Central memory CD8-positive, alpha-beta T cell (primary cell): ENCODE data around the gene IL17RB.

Experiments used
- ATAC-seq: fragments of 150-1000 bp; cut with Tn5 transposase; replicated peaks from 2 replicates; pipeline ENCODE4 v1.10.0; 2022; ENCODE audit warnings: mild to moderate bottlenecking, moderate FRiP score, moderate number of reproducible peaks; ENCODE audit not compliant: poor library complexity, severe bottlenecking; ENCODE audit errors: extremely low read depth
- DNase-seq, 2 donors: peaks; one replicate each; pipeline ENCODE4 v3.0.0; 2021; ENCODE audit warnings: low spot score in 2 of 2
- H3K27ac Mint-ChIP-seq: one replicate; pipeline ENCODE4 v1.8.0; 2022; ENCODE audit warnings: low read depth, mild to moderate bottlenecking, moderate library complexity, mixed read lengths
- H3K27me3 Mint-ChIP-seq: one replicate; pipeline ENCODE4 v1.8.0; 2022; ENCODE audit warnings: mixed read lengths
- H3K36me3 Mint-ChIP-seq: one replicate; pipeline ENCODE4 v1.8.0; 2022; ENCODE audit warnings: mild to moderate bottlenecking, moderate library complexity, mixed read lengths; ENCODE audit not compliant: insufficient read depth
- H3K4me1 Mint-ChIP-seq: one replicate; pipeline ENCODE4 v1.8.0; 2022; ENCODE audit warnings: mixed read lengths
- H3K4me3 Mint-ChIP-seq: one replicate; pipeline ENCODE4 v1.8.0; 2022; ENCODE audit warnings: mild to moderate bottlenecking, moderate library complexity, mixed read lengths
- H3K9me3 Mint-ChIP-seq: one replicate; pipeline ENCODE4 v1.8.0; 2022; ENCODE audit warnings: mixed read lengths

IL17RB gene

DNA sequence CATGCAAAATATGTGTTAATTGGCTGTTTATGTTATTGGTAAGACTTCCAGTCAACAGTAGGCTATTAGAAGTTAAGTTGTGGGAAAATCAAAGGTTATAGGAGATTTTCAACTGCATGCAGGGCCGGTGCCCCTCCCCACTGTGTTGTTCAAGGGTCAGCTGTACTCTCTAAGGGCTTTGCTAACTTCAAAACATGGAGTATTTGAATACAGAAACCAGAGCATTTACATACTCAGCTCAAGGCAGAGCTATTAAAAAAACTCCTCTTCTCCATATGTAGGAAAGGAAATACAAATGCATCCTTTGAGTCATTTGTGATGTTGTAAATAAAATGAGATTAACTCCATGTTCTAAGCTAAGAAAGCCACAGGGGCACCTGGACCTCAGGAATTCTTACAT, 16.8 kb downstream of the IL17RB start:
- H3K36me3 Mint-ChIP-seq: peaks cover 22% of the 10 kb centered on the region
- H3K27ac Mint-ChIP-seq: no peak overlapping the region
- ATAC-seq (no peak), DNase-seq (no peak)
- no peaks in the 10 kb centered on the region for H3K27me3 Mint-ChIP-seq
- no peak overlapping the region for H3K4me3 Mint-ChIP-seq
- peaks cover 4% of the 10 kb centered on the region for H3K4me1 Mint-ChIP-seq
- H3K9me3 Mint-ChIP-seq: no peaks in the 10 kb centered on the region

DNA sequence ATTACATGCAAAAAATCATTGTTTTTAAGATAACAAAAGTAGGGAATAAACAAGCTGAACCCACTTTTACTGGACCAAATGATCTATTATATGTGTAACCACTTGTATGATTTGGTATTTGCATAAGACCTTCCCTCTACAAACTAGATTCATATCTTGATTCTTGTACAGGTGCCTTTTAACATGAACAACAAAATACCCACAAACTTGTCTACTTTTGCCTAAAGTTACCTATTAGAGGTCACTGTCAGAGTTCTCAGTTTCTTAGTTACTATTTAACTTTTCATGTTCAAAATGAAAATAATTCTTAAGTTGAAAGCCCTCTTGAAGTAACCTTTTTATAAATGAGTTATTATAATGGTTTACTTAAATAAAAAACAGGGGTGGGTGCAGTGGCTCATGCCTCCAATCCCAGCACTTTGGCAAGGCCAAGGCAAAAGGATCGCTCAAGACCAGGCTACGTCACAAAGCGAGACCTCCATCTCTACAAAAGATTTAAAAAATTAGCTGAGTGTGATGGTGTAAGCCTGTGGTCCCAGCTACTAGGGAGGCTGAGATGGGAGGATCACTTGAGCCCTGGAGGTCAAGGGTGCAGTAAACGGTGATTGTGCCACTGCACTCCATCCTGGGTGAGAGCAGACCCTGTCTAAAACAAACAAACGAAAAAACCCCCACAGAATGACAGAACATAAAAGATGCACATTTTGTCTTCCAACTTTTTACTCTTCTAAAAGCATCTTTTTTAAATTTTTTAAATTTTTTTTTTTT, 19.5 kb downstream of the IL17RB start:
- Mint-ChIP-seq H3K4me3 (no peak overlapping the region), H3K36me3 (peaks cover 34% of the 10 kb centered on the region), H3K27ac (no peak overlapping the region)

DNA sequence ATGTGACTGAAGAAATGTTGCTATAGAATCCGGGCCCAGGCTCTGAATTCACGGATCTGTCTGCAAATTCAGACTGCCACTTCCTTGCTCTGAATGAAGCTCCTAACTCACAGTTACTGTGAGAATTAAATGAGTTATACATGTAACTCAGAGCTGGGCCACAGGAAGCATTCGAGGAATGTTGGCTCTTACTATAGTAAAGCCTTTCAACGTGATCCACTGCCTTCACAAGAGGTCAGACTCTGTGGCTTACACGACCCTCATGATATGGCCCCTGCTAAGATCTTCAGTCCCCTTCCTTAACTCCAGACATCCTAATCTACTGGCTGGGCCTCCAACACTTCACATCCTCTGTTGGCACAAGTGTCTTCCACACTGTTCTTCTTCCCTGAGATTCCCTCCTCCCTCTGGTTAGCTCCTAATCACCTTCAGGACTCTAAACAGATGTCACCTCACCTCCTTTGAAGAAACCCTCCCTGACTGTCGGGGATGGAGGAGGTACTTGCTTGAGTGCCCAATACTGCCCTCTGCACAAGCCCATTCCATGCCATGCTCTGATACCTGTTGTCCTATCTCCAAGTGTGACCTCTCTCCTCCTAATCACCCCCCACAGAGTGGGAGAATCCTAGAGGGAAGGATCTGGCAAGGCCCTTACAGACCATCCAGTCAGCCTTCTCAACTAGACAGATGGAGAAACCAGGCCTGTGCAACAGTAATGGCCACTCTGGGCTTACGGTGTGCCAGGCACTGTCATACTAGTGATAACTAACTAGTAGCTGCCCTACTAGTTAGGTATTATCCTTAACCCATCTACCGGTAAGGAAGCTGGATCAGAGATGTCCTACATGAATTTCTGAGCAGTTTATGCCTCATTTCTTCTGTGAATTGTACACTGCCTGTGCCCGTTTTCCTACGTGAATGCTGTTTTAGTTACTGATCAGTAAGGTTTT, 34.3 kb downstream of the IL17RB start:
- Mint-ChIP-seq H3K27ac (peak overlapping the region; percentile 96), H3K4me1 (peaks cover 31% of the 10 kb centered on the region), H3K36me3 (peaks cover 56% of the 10 kb centered on the region), H3K4me3 (peak overlapping the region; percentile 90), H3K27me3 (no peaks in the 10 kb centered on the region), H3K9me3 (no peaks in the 10 kb centered on the region)
- ATAC-seq: no peak
- no peak for DNase-seq

More for the DNA sequence above, 19.5 kb downstream of the IL17RB start:
- Mint-ChIP-seq H3K9me3 (no peaks in the 10 kb centered on the region), H3K27me3 (no peaks in the 10 kb centered on the region), H3K4me1 (peaks cover 16% of the 10 kb centered on the region)
- ATAC-seq: no peak
- DNase-seq: no peak

DNA sequence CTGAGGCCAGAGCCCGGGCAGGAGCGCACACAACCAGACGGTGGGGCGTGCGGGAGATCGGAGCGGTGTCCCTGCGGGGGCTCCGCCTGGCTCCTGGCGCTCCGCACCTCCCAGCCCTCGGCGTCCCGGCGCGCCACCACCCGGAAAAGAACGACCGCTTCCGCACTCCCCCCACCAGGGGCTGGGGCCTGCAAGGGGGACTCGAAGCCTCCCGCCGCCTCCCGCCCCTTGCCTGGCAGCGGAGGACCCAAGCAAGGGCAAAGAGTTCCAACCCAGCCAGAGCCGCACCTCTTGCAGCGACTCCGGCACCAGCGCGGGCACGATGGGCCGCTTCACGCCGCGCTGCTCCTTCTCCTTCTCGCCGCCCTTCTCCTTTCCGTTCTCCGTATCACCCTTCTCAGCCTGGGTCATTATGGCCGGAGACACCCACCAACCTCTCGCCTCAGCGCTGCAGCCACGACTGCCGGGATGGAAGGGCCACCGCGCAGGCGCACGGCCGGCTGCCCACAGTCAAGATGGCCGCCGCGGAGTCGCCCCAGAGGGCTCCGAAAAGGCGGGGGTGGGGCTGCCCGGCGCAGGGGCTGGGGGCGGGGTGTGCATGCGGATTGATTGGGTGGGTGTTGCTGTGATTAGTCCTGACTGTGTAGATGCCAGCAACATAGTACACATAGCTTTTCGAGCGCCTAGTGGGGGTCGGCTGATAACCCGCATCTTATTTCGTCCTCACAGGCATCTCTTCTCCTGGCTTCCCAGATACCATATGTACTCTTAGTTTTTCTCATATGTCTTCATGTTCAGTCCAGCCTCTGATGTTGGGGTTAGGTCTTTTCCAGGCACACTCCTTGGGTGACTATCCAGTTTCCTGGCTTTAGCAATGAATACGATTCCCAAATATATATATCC, 35.6 kb downstream of the IL17RB start, which contains the start of gene ACTR8:
Gene ACTR8 (minus strand): TSS at position 462 of the 903 bp plus-strand sequence. CDS start 51 bp downstream, at position 411.
- peak within 1 kb of the TSS; percentile 90 for H3K4me3 Mint-ChIP-seq
- peak; percentile 83 for ATAC-seq
- peak within 1 kb of the TSS; percentile 96 for H3K27ac Mint-ChIP-seq
- H3K9me3 Mint-ChIP-seq: no peaks in the 10 kb centered on the region
- peaks cover 31% of the 10 kb centered on the region for H3K4me1 Mint-ChIP-seq
- H3K36me3 Mint-ChIP-seq: peaks cover 51% of the 10 kb centered on the region
- peak; percentile 73 to 81 for DNase-seq
- no peaks in the 10 kb centered on the region for H3K27me3 Mint-ChIP-seq

DNA sequence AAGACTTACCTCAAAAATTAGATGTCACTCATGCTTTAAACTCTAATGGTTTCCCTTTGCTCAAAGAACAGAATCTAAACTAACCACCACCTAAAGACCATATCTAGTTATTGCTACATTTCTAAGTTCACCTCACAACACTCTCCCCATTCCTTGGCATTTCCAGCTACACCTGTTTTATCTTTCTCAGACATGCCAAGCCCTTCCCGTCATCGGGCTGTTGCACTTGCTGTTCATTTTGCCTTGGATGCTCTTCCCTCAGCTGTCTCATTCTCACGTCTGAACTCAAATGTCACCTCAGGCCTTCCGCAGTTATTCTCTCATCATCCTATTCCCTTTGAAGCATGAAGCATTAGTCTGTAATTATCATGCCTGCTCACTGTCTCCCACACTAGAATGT, 36.6 kb downstream of the IL17RB start:
- H3K27me3 Mint-ChIP-seq: no peaks in the 10 kb centered on the region
- H3K4me3 Mint-ChIP-seq: peak overlapping the region; percentile 90
- peak overlapping the region; percentile 96 for H3K27ac Mint-ChIP-seq
- H3K36me3 Mint-ChIP-seq: peaks cover 45% of the 10 kb centered on the region
- H3K9me3 Mint-ChIP-seq: no peaks in the 10 kb centered on the region
- H3K4me1 Mint-ChIP-seq: peaks cover 37% of the 10 kb centered on the region
- no peak for ATAC-seq
- DNase-seq: no peak

DNA sequence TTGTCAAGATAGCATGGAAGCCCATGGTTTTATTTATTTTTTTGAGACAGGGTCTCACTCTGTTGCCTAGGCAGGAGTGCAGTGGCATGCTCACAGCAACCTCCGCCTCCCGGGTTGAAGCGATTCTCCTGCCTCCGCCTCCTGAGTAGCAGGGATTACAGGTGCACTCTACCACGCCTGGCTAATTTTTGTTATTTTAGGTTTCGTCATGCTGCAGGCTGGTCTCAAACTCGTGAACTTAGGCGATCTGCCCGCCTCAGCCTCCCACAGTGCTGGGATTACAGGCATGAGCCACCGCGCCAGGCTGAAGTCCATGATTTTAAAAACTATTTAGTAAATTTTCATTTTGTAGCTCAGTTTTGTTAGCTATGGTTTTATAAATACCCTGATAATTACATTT, 38.3 kb downstream of the IL17RB start:
- Mint-ChIP-seq H3K27ac (no peak overlapping the region), H3K27me3 (no peaks in the 10 kb centered on the region), H3K36me3 (peaks cover 42% of the 10 kb centered on the region), H3K9me3 (no peaks in the 10 kb centered on the region), H3K4me3 (no peak overlapping the region), H3K4me1 (peaks cover 48% of the 10 kb centered on the region)
- ATAC-seq (no peak), DNase-seq (no peak)

DNA sequence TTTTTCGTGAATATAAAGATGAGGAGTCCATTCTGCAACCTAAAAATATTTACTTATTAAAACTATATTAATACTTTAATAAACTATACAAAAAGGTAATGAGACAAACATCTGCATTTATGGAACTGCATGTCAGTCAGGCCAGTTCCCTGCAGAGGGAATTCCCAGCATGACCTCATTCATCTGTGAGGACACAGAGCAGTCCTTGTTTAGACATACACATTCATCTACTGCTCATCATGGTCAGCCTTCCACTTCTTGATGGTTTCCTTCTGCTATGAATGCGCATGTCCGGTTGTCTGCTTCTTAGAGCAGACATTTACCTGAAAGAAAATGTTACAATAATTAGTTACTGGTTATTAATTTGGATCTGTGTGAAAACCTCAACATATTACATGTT, 38.9 kb downstream of the IL17RB start:
- H3K36me3 Mint-ChIP-seq: peaks cover 36% of the 10 kb centered on the region
- H3K27me3 Mint-ChIP-seq: no peaks in the 10 kb centered on the region
- H3K4me1 Mint-ChIP-seq: peaks cover 49% of the 10 kb centered on the region
- no peak overlapping the region for H3K4me3 Mint-ChIP-seq
- H3K9me3 Mint-ChIP-seq: no peaks in the 10 kb centered on the region
- H3K27ac Mint-ChIP-seq: no peak overlapping the region
- DNase-seq: no peak
- no peak for ATAC-seq

DNA sequence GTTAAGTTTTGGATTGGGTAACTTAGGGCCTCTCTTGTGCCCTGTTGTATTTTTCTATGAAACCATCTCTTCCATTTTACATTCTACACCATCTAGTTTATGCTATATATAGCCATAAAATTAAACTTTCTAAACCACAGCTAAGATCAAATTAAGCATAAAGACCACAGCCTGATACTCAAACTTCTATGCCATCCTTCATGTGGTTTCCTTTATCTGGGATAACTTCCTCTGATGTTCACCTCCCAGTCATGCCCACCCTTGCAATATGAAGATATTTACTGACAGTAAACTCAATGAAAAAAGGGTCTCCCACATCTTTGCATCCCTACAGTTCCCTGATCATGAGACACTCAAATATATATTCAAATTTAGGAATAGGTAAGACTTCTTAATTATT, 41.1 kb downstream of the IL17RB start:
- Mint-ChIP-seq H3K4me3 (peak overlapping the region; percentile 29), H3K36me3 (peaks cover 43% of the 10 kb centered on the region), H3K4me1 (peaks cover 47% of the 10 kb centered on the region), H3K9me3 (no peaks in the 10 kb centered on the region), H3K27ac (no peak overlapping the region), H3K27me3 (no peaks in the 10 kb centered on the region)
- no peak for DNase-seq
- no peak for ATAC-seq

DNA sequence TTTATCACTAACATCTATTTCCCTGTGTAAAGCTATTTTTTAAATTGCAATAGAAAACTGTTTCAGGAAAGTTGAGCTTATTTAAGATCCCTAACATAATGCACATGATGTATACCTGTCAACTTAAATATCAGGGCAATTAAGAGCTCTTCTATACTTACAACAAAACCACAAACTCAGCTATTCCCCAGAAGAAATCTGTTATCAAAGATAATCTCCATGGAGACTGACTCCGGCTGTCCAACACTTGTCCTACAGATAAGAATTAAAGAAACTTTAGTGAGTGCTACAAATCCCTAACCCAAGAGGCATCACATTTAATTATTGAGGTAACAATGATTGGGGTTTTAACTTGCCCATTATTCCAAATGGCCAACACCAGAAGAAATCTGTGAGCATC, 41.9 kb downstream of the IL17RB start:
- peaks cover 50% of the 10 kb centered on the region for H3K4me1 Mint-ChIP-seq
- no peaks in the 10 kb centered on the region for H3K9me3 Mint-ChIP-seq
- H3K27ac Mint-ChIP-seq: no peak overlapping the region
- no peak overlapping the region for H3K4me3 Mint-ChIP-seq
- no peaks in the 10 kb centered on the region for H3K27me3 Mint-ChIP-seq
- ATAC-seq (no peak), DNase-seq (no peak)
- H3K36me3 Mint-ChIP-seq: peaks cover 40% of the 10 kb centered on the region

DNA sequence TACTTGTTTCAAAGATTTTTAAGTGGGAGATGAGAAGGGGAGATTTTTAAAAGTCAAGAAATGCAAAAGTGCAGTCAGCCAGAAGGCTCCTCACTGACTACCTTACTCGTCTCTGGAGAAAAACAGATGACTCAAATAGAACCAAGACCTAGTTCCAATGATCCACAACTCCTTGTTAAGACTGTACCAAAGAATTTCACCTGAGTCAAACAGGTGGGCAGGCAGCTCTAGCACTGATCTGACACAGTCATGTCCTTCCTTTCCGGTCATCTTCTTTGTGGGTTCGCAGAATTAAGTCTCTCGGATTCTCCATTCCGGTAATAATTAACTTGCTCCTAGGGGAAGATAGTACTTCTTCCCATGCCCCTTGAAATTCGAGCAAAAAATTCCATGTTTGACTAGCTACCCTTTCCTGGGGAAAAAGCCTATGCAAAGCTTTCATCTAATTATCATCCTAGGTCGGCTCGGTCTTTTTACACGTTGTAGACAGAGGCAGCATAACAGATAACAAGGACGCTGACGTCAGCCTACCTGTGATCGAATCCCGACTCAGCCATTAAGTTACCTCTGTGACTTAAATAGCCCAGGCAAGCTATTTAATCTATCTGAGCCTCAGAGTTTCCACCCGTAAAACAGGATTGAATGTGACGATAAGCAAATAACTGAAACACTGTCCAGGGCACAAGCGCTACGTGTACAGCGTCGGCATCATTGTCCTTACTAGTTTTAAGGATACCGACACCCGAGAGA, 44.5 kb downstream of the IL17RB start:
- peak overlapping the region; percentile 100 for H3K27ac Mint-ChIP-seq
- H3K4me3 Mint-ChIP-seq: peak overlapping the region; percentile 93
- H3K36me3 Mint-ChIP-seq: peaks cover 34% of the 10 kb centered on the region
- ATAC-seq (peak; percentile 64), DNase-seq (peak in 1 of 2 donors; percentile 61)
- peaks cover 51% of the 10 kb centered on the region for H3K4me1 Mint-ChIP-seq
- H3K9me3 Mint-ChIP-seq: no peaks in the 10 kb centered on the region
- H3K27me3 Mint-ChIP-seq: no peaks in the 10 kb centered on the region

DNA sequence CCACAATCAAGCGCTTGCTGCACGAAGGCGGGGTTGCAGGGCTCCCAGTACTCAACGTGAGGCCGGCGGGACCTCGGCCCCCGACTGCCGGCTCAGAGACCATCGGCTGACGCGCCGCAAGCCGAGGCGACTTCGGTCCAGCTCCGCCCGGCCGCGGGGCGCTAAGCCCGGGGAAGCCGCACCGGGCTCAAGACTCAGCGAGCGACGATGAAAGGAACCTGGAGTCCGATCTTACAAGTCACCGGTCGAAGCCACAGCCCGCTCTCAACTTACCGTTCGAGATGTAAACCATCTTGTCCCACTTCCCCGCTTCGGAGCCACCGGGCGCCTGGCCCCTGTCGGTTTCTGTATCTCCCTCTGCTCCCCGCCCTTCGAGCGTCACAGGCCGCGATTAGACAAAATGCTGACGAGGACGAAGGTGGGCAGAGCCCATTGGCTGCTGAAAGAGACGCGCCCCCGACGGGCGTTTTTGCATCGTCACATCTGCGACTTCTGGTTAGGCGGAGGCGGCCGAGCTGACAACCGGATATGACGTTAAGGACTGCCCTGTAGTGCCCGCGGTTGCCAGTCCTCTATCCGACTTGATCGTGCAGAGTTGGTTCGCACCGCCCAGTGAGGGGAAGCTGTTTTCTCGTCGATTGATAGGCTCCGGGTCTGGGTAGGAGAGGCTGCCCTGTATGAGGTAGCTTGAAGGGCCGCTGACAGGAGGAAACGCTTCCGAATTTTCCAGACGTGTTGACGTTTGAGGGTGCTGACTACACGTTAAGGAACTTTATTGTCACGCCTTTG, 45.3 kb downstream of the IL17RB start, which contains the start of gene SELENOK:
Gene SELENOK (minus strand): TSS at position 363 of the 789 bp plus-strand sequence.
- Mint-ChIP-seq H3K36me3 (peaks cover 30% of the 10 kb centered on the region), H3K4me1 (peaks cover 51% of the 10 kb centered on the region), H3K9me3 (no peaks in the 10 kb centered on the region), H3K4me3 (peak within 1 kb of the TSS; percentile 93), H3K27me3 (peaks cover 1% of the 10 kb centered on the region), H3K27ac (peak within 1 kb of the TSS; percentile 100)
- DNase-seq (peak; percentile 89 to 97), ATAC-seq (peak; percentile 92)
